Measurements from ENCODE around the gene SLC25A20.

DNA sequence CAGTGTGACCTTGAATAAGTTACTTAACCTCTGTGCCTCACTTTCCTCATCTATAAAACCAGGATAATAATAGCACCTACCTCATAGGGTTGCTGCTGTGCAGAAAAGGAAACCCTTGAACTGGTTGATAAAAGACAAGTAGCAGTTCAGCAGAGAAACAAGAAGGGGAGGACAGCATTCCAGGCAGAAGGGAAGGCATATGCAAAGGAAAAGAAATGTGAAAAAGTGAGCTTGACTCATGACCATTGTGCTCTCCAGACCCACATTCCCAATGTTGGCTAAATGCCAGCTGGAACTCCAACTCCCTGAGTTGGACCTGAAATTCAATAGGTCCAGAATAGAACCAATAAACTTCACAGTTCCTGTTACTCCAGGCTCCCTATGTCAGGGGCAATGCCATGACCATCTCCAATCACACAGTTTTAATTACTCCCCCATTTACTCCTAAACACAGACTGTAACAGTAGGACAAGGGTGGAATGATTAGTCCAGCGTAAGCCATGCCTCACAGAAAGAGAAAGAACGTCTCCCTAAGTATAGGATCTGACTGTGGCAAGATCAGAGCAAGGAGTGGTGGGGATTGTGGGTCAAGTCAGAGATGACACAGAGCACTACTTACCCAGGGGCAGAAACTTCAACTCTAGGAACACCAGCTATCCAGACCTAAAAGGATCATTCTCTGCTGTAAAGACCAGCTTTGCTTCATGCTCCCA lies 77.9 kb downstream of the SLC25A20 start:
- TF ChIP-seq EZH2 (IDR thresholded peaks at IDR 0.05; ENCODE audit: borderline replicate concordance, low read depth, low read length, severe bottlenecking) (no peak), CTCF (IDR thresholded peaks at IDR 0.05; ENCODE audit: borderline replicate concordance, extremely low read depth, low read length, poor library complexity, severe bottlenecking) (no peak)

All from DND-41 (cell line).